ENCODE data around the gene VPS18. TPM values are rescaled to one million over a fixed set of nuclear protein-coding genes. Genes with fewer than 3 reads are reported as not detected.

The VPS18 gene
- total RNA-seq, 3 donors from 2014 or later: 14.1 to 21.1 (median 18.0) TPM

- TF ChIP-seq CTCF (IDR thresholded peaks at IDR 0.05): no peak
- DNase-seq (no peak), ATAC-seq (no peak)
- Histone ChIP-seq H3K9me3 (no peaks in the 10 kb centered on the region), H3K36me3 (ENCODE audit: low read depth) (no peaks in the 10 kb centered on the region), H3K4me1 (ENCODE audit: low read depth) (peaks cover 32% of the 10 kb centered on the region), H3K4me3 (no peak overlapping the region)
- intact Hi-C loops (cut with DNase I, micrococcal nuclease): loop anchor here (5.0 to 10.0 kb wide), 2 partner anchors 118 to 280 kb away; no protein-coding TSS in a partner anchor
Observed at GRCh38 chr15:40904552-40905201, 10.4 kb downstream of the VPS18 start.

DNA sequence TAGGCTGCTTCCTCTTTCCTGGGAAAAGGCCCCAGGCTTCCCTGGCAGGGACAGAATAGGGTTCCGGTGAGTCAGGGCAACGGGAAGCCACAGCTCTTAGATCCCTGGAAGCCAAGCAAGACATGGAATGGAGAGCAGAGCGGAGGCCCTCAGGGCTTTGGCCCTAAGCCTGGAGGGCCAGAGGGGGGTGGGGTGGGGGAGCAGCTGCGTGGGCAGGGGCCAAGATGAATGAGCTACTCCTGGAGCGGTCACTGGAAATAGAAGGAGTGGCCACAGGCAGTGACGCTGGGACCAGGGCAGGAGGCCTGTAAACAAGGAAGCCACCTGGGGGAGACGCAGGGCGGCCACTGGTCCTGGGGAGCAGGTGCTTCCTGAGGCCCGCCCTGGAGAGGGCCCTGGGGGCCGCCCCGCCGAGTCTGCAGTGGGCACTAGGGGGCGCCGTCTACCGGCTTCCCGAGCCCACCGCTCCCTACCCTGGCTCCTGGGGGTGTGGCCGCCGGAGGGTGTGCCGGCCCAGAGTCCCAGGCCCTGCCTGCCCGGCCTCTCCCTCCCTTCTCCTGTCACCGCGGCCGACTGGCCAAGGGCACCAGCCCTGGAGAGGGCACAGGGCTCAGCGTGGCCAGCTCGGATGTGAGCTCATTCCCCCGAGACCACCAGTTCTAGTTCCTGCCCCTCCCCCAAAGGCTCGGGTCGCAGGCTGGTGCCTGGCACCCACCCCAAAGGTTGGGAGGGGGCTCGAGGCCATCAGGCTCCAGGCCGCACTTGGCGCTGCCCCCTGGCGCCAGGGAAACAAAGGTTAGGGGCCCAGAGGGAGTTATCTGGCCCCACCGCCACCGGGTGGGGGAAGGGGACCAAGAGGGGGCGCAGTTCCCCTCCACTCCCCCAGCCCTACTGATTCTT, 12.1 kb downstream of the VPS18 start:
- ATAC-seq (peak; percentile 88), DNase-seq (peak; percentile 96 to 98 (median 96))
- intact Hi-C loops (cut with DNase I, micrococcal nuclease): loop anchor here (10.0 kb wide), 1 partner anchor 278 kb away; no protein-coding TSS in a partner anchor
- no peaks in the 10 kb centered on the region for H3K36me3 ChIP-seq (ENCODE audit: low read depth)
- H3K9me3 ChIP-seq: no peaks in the 10 kb centered on the region
- peak; percentile 95 for TF ChIP-seq CTCF (IDR thresholded peaks at IDR 0.05)
- H3K4me3 ChIP-seq: no peak overlapping the region
- peaks cover 36% of the 10 kb centered on the region for H3K4me1 ChIP-seq (ENCODE audit: low read depth)

GRCh38 chr15:40906991-40907802, 12.9 kb downstream of the VPS18 start:
- peak; percentile 77 to 90 (median 83) for DNase-seq
- intact Hi-C loops (cut with DNase I, micrococcal nuclease): loop anchor here (10.0 kb wide), 1 partner anchor 278 kb away; no protein-coding TSS in a partner anchor
- Histone ChIP-seq H3K36me3 (ENCODE audit: low read depth) (no peaks in the 10 kb centered on the region), H3K9me3 (no peaks in the 10 kb centered on the region), H3K4me1 (ENCODE audit: low read depth) (peaks cover 36% of the 10 kb centered on the region), H3K4me3 (no peak overlapping the region)
- TF ChIP-seq CTCF (IDR thresholded peaks at IDR 0.05): no peak
- ATAC-seq: peak; percentile 44

DNA sequence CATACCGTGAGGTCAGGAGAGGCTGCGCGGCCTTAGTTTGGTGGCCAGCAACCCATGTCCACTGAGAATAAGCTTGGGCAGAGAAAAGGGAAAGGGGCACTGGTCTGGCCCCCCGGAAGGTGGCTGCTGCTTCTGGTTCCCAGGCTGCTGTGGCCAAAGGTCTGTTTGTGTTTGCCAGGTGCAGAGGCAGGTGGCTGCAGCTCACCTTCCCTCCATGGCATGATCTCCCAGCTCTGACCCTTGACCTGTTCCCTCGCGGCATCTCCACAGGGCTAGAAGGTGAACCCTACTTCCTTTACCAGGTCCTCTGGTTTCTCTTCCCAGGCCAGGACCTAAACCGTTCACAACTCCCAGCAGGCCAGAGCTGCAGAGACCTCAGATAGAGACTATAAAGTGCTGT, 13.8 kb downstream of the VPS18 start:
- ATAC-seq (peak; percentile 3), DNase-seq (peak in 2 of 3 donors; percentile 33 to 60)
- Histone ChIP-seq H3K36me3 (ENCODE audit: low read depth) (no peaks in the 10 kb centered on the region), H3K4me1 (ENCODE audit: low read depth) (peaks cover 36% of the 10 kb centered on the region), H3K4me3 (no peak overlapping the region), H3K9me3 (no peaks in the 10 kb centered on the region)
- intact Hi-C loops (cut with DNase I, micrococcal nuclease): loop anchor here (10.0 kb wide), 1 partner anchor 277 kb away; no protein-coding TSS in a partner anchor
- no peak for TF ChIP-seq CTCF (IDR thresholded peaks at IDR 0.05)
